CD4-positive, alpha-beta T cell (primary cell): ENCODE results near the gene ABTB1. TPM values are rescaled to one million over a fixed set of nuclear protein-coding genes. Genes with fewer than 3 reads are reported as not detected.
A peak's percentile ranks its signal among the peaks of the same experiment; 100 is the strongest.

ENCODE experiments used
- ATAC-seq: fragments of 200-7000 bp; cut with Tn5 transposase; one replicate; pipeline ENCODE4 v1.10.0; 2022; ENCODE audit warnings: mild to moderate bottlenecking; ENCODE audit not compliant: poor library complexity
- CTCF ChIA-PET: fragments of 350-600 bp; sonication (Branson Sonifier 250); formaldehyde crosslinking; loops from one replicate; lab custom pipeline; 2021; ENCODE audit warnings: antibody characterized with exemption, inconsistent platforms; lab: Charles Lee
- POLR2A ChIA-PET: fragments of 350-600 bp; sonication (Branson Sonifier 250); formaldehyde crosslinking; loops from one replicate; lab custom pipeline; 2021; ENCODE audit warnings: antibody characterized with exemption, inconsistent platforms; lab: Charles Lee
- DNase-seq, 14 experiments: peaks; one replicate each; pipeline ENCODE4 v3.0.0-alpha.2; 2013 to 2020; ENCODE audit warnings: mixed read lengths in 2 of 14
- H3K27ac ChIP-seq, 2 donors: one replicate each; pipeline versions ENCODE4 v1.5.1 to v1.7.0; 2013; ENCODE audit warnings: low read length in 2 of 2, low read depth in 1 of 2, mild to moderate bottlenecking in 1 of 2
- H3K27me3 ChIP-seq, 2 experiments: 1 replicate in 1 of 2; 2 replicates in 1 of 2; pipeline versions ENCODE4 v1.6.1 to v1.7.0; 2013; ENCODE audit warnings: low read length in 2 of 2, control low read depth in 1 of 2, mild to moderate bottlenecking in 1 of 2, moderate library complexity in 1 of 2; ENCODE audit not compliant: insufficient read depth in 2 of 2, control insufficient read depth in 1 of 2
- H3K36me3 ChIP-seq: one replicate; pipeline ENCODE4 v1.6.1; 2013; ENCODE audit warnings: low read length, control low read depth; ENCODE audit not compliant: insufficient read depth
- H3K4me1 ChIP-seq: one replicate; pipeline ENCODE4 v1.6.1; 2013; ENCODE audit warnings: low read length, control low read depth; ENCODE audit not compliant: insufficient read depth
- H3K4me3 ChIP-seq: one replicate; pipeline ENCODE4 v1.5.1; 2013; ENCODE audit warnings: mild to moderate bottlenecking, low read length, moderate library complexity
- H3K9me3 ChIP-seq, 2 experiments: 1 replicate in 1 of 2; 2 replicates in 1 of 2; pipeline versions ENCODE4 v1.6.1 to v1.7.0; 2013; ENCODE audit warnings: low read length in 2 of 2, mild to moderate bottlenecking in 2 of 2, control low read depth in 1 of 2, moderate library complexity in 1 of 2; ENCODE audit not compliant: control insufficient read depth in 1 of 2, insufficient read depth in 1 of 2
- H3K27ac Mint-ChIP-seq: one replicate; pipeline ENCODE4 v1.8.0; 2020; ENCODE audit warnings: mixed read lengths
- H3K27me3 Mint-ChIP-seq: one replicate; pipeline ENCODE4 v1.8.0; 2021; ENCODE audit warnings: mixed read lengths
- H3K36me3 Mint-ChIP-seq: one replicate; pipeline ENCODE4 v1.8.0; 2021; ENCODE audit warnings: low read depth, mixed read lengths
- H3K4me1 Mint-ChIP-seq: one replicate; pipeline ENCODE4 v1.8.0; 2021; ENCODE audit warnings: low read depth, mixed read lengths
- H3K4me3 Mint-ChIP-seq: one replicate; pipeline ENCODE4 v1.8.0; 2020; ENCODE audit warnings: mild to moderate bottlenecking, mixed read lengths
- H3K9me3 Mint-ChIP-seq: one replicate; pipeline ENCODE4 v1.8.0; 2020; ENCODE audit warnings: mixed read lengths
- CTCF ChIP-seq: fragments of 200-600 bp; IDR thresholded peaks from one replicate; pipeline ENCODE4 v1.8.0; 2022; ENCODE audit warnings: antibody characterized with exemption, mild to moderate bottlenecking
- intact Hi-C, 2 experiments: fragments of 100-400 bp; cut with DNase I in 1 of 2; cut with micrococcal nuclease in 1 of 2; formaldehyde crosslinking; loops; one replicate each; pipeline versions ENCODE4 v1.15.1 to v1.9.0; 2023 to 2025; cut with DNase I, micrococcal nuclease
- total RNA-seq, 174 experiments: library from RNA in 2 of 174; stranded (reverse) in 2 of 174; gene quantifications; one replicate each; pipeline ENCODE4 v1.2.3 and lab custom pipeline; 2021 to 2026

The ABTB1 gene
- total RNA-seq, 2 experiments from 2014 or later, result 116 to 118 TPM

GRCh38 chr3:127686512-127686894, 13.8 kb downstream of the ABTB1 start:
- Histone ChIP-seq H3K36me3 (no peaks in the 10 kb centered on the region), H3K27ac (no peak overlapping the region), H3K4me1 (peaks cover 7% of the 10 kb centered on the region), H3K4me3 (no peak overlapping the region), H3K9me3 (no peaks in the 10 kb centered on the region), H3K27me3 (no peaks in the 10 kb centered on the region)
- POLR2A ChIA-PET, result no interaction called here
- no peak overlapping the region for H3K27ac Mint-ChIP-seq
- TF ChIP-seq CTCF, result no peak
- H3K36me3 Mint-ChIP-seq, result no peaks in the 10 kb centered on the region
- CTCF ChIA-PET, result no interaction called here
- H3K4me3 Mint-ChIP-seq, result no peak overlapping the region
- no peaks in the 10 kb centered on the region for H3K27me3 Mint-ChIP-seq
- no peak for DNase-seq
- H3K9me3 Mint-ChIP-seq, result no peaks in the 10 kb centered on the region
- ATAC-seq, result no peak
- peaks cover 11% of the 10 kb centered on the region for H3K4me1 Mint-ChIP-seq
- intact Hi-C loops, result no loop called here

- no peak overlapping the region for H3K4me3 ChIP-seq
- H3K27me3 Mint-ChIP-seq, result no peaks in the 10 kb centered on the region
- H3K9me3 Mint-ChIP-seq, result no peaks in the 10 kb centered on the region
- H3K4me3 Mint-ChIP-seq, result no peak overlapping the region
- peaks cover 7% of the 10 kb centered on the region for H3K4me1 ChIP-seq
- DNase-seq, result no peak
- no peaks in the 10 kb centered on the region for H3K36me3 ChIP-seq
- no peak overlapping the region for H3K27ac ChIP-seq
- no peak for ATAC-seq
- H3K36me3 Mint-ChIP-seq, result no peaks in the 10 kb centered on the region
- H3K27ac Mint-ChIP-seq, result no peak overlapping the region
- TF ChIP-seq CTCF, result no peak
- no peaks in the 10 kb centered on the region for H3K9me3 ChIP-seq
- H3K27me3 ChIP-seq, result no peaks in the 10 kb centered on the region
- POLR2A ChIA-PET, result no interaction called here
- CTCF ChIA-PET, result no interaction called here
- H3K4me1 Mint-ChIP-seq, result peaks cover 9% of the 10 kb centered on the region
- intact Hi-C loops, result no loop called here
Measured at GRCh38 chr3:127687228-127687737, 14.5 kb downstream of the ABTB1 start.

GRCh38 chr3:127688022-127688415, 15.3 kb downstream of the ABTB1 start:
- no peak overlapping the region for H3K27ac Mint-ChIP-seq
- Histone ChIP-seq H3K4me3 (no peak overlapping the region), H3K27ac (no peak overlapping the region), H3K4me1 (peaks cover 7% of the 10 kb centered on the region), H3K27me3 (no peaks in the 10 kb centered on the region), H3K36me3 (no peaks in the 10 kb centered on the region), H3K9me3 (no peaks in the 10 kb centered on the region)
- H3K36me3 Mint-ChIP-seq, result no peaks in the 10 kb centered on the region
- H3K27me3 Mint-ChIP-seq, result no peaks in the 10 kb centered on the region
- no peaks in the 10 kb centered on the region for H3K9me3 Mint-ChIP-seq
- ChIA-PET CTCF (interaction anchor here (1.0 kb wide), 1 partner anchor 113 kb away, joined by 3 read pairs; no protein-coding TSS in a partner anchor), POLR2A (interaction anchor here (2.2 kb wide), 1 partner anchor 15 kb away, joined by 5 read pairs; the partner anchor contains the start of gene ABTB1)
- intact Hi-C loops, result no loop called here
- no peak for TF ChIP-seq CTCF
- ATAC-seq (no peak), DNase-seq (peak in 1 of 14 experiments; percentile 11)
- no peak overlapping the region for H3K4me3 Mint-ChIP-seq
- H3K4me1 Mint-ChIP-seq, result peaks cover 9% of the 10 kb centered on the region
